Stimulated activated naive CD4-positive, alpha-beta T cell (primary cell): ENCODE data around the gene VIPR2.

Experiments
- DNase-seq, 6 experiments: peaks; one replicate each; lab custom pipeline; 2025; lab: John Stamatoyannopoulos, UW

The VIPR2 gene

DNA sequence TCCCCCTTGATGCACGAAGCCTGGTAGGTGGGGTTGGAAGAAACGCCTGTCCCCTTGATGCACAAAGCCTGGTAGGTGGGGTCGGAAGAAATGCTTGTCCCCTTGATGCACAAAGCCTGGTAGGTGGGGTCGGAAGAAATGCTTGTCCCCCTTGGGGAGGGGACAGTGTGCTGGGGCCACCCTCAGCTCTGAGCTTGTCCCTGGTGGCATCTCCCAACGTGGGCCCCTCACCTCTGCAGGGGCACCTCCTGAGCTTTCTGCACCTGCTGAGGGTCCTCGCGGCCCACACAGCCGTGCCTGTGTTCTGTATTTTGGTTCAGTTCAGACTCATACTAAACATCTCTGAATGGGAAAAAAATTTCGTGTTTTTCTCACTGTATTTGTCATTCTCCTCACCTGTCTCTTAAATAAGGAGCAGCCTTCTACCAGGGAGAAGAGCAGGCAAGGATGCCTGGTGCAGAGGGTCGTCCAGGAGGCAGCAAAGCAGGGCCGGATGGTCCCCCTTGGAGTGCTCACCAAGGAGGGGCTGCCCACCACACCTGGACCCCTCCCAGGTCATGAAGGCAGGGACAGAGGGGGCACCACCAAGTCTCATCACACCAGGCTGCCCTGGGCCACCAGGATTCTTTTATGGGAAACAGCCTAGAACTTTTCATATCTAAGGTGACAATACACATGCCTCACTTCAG is 24.7 kb downstream of the VIPR2 start:
- DNase-seq, result no peak

DNA sequence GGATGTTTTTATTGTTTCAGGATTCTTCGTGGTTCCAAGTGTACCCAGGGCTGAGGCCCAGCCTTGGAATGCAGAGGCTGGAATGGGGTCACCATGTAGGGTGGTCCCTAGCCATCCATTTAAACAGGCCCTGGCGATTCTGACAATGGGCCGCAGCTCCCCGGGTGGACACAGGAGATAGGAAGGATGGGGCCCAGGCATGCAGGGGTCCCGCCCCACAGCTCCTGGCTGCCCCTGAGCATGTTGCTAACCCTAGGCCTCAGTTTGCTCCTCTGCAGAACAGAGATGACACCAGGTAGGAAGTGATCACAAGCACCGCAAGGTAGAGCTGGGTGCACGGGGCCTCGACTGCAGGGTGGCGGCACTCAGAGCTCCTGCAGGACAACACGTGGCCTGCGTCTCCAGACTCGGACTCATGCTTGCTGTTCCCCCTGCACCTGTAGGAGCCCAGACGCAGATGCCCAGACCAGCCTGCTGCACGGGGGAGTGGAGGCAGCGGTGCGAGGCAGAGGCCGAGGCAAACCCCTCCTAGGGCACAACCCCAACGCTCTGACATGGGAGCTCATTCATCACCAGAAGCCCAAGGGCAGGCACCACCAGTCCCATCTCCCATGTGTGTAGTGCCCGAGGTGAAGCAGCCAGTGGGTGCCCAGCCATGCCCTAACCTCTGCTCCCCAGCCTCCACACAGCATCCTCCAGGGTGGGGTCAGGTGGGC is 25.5 kb downstream of the VIPR2 start:
- no peak for DNase-seq

- no peak for DNase-seq
These were observed 26.0 kb downstream of the VIPR2 start for GRCh38 chr7:159118623-159119022.

GRCh38 chr7:159118197-159118595 is 26.5 kb downstream of the VIPR2 start:
- no peak for DNase-seq

GRCh38 chr7:159117366-159118196 is 27.1 kb downstream of the VIPR2 start:
- no peak for DNase-seq

DNA sequence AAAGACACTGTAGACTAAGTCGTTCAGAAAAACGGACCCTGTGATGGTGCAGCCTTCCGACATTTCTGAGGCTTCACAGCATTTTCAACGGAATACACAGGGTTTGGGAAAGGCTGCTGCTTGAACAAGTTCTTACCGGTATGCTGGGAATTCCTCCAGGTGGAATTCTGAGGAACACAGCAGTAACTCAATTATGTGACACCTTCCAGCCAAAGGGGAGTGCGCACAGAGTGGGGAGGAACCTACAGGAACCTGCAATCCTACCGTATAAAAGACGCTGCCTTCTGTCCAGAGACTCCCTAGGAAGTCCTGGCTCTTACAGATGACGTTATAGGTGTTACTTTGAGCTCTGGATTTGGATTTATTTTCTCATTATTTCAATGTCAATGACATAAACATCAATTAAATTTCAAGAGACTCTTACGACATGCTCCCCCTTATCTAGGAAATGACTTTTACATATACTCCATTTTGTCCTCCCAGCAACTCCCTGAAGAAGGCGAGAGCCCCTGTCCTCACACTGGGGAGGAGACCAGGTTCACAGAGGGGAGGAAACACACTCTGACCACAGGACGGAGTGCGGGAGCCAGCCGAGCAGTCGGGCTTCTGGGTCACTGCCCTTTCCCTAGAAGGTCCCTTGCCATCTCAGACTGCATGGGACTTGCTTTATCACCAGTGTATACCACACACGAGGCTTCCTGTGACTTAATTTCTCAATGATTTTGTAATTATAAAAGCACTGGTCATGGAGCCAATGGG is 27.9 kb downstream of the VIPR2 start:
- no peak for DNase-seq

GRCh38 chr7:159115601-159116501 is 28.8 kb downstream of the VIPR2 start:
- no peak for DNase-seq

DNA sequence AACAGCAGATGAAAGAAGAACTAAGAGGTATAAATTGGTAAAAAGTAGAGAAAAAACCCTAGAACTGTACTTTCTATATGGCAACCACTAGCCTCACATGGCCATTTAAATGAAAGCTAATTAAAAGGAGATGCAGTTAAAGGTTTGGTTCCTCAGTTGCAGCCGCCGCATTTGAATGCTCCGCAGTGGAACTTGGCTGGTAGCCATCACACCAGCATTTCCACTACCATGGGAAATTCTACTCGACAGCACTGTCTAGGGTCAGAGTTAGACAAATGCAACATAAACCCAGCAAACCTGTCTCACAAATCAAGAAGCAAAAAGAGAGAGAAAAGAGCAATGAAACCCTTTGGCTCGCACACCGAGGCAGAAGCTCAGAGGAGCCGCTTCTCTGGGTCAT is 29.7 kb downstream of the VIPR2 start:
- no peak for DNase-seq

- no peak for DNase-seq
These were observed 30.6 kb downstream of the VIPR2 start for GRCh38 chr7:159114096-159114495.

- no peak for DNase-seq
These were observed 31.6 kb downstream of the VIPR2 start for GRCh38 chr7:159113056-159113455.

- DNase-seq, result peak in 1 of 6 experiments; percentile 5
These were observed 32.3 kb downstream of the VIPR2 start for GRCh38 chr7:159112136-159113011.

DNA sequence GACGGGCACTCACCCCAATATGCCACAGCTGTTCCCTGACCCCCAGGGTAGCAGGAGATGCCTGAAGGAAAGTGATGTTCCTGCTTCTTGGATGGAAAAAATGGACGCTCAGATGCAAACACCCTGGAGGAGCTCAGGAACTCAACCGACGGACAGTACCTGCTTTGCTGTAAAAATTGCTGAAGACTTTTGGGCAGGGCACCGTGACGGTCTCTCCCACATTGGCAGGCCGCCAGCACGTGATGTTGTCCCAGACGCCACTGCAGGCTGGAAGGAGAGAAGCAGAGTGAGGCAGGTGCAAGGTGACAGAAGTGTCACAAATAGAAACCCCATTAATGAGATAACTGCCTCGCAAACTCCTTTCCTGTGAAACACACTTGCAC is 35.0 kb downstream of the VIPR2 start:
- DNase-seq, result no peak

DNA sequence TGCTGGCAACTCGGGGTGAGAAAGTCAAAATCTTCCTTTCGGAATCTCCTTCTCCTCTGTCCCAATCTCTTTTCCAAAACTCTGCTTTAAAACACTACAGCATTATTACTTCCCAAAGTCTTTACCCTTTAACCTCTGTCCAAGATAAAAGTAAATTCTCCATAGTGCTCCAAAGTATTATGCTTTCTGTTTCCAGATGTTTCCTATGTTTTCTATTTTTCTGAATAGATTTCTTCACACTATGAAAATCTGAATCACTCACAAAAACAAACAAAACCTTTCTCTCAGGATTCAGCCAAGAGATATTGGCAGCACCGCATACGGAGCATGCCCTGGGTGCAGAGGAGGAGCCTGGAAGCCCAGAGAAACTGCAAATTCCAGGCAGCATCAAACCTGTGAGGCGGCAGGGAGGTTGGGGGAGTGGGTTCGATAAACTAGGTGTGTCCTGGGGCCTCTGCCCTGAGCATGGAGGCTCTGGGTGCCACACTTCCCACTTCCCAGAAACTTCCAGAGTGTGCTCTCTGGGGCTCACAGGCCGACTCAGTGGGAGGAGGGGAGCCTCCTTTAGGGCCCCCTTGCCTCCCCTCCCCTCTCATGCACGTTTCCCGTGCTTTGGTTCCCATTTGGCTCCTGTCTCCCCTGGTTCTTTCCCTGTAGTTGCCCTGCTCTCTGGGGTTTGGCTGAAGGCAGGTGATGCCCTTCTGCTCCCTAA is 35.6 kb downstream of the VIPR2 start:
- DNase-seq, result no peak

DNA sequence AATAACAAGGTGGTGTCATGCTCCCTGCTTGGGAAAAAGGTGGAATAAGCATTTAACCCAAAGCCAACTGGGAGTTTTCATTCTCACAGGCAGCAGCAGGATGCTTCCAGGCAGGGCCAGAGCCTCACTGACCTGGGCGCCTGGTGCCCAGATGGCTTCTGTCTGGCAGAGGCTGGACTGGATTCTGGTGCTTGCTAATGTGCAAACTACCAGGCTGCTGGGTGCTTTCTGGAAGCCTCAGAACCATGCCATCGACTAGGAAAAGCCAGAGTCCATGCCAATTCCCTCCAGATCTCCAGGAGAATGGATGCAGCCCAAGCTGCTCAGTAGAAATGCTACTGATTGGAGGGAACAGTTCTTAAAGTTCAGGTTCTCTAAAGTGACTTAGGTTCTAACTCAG is 36.2 kb downstream of the VIPR2 start:
- DNase-seq, result no peak

- DNase-seq, result no peak
These were observed 37.3 kb downstream of the VIPR2 start for GRCh38 chr7:159107161-159107892.

- no peak for DNase-seq
These were observed 38.5 kb downstream of the VIPR2 start for GRCh38 chr7:159105832-159106811.

DNA sequence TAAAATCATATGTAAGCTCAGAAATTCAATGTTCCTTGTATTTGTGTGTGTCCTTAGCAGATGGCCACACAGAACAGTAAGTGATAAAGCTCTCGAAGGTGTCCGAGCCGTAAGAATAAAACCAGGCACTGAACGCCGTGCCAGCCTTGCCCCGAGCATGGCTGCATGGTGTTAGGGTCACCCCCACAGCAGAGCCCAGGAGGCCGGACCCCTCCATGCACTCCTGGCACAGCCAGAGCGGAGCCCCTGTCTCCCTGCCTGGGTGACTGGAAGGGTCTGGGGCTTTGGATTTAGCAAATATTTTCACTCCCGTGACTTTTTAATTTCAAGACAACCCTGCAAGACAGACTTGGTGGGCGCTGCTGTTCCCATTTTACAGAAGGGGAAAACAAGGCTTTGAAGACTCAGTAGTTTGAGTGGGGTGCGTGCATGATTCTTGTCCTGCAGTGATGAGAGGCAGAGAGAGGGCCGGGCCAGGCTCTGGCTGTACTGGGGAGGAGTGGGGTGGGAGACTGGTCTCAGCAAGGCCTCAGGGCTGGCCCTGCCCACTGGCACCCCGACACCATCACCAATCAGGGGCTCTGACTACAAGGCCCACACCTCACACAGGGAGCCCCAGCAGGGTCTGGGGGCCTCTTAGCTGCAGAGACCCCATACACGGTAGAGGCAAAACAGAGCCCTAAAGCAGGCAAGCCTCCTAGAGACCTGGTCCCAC is 39.4 kb downstream of the VIPR2 start:
- DNase-seq, result no peak
